Superior temporal gyrus (tissue), 1 donor: ENCODE measurements around the gene ADGRA3.
A peak's percentile ranks its signal among the peaks of the same experiment; 100 is the strongest.

Source experiments
- DNase-seq: peaks from one replicate; pipeline ENCODE4 v3.0.0-alpha.2; 2016; ENCODE audit errors: extremely low spot score

ADGRA3 gene

GRCh38 chr4:22363036-22363435, 152.8 kb downstream of the ADGRA3 start:
- DNase-seq: no peak

- peak; percentile 59 for DNase-seq
These were observed 158.8 kb downstream of the ADGRA3 start for GRCh38 chr4:22356987-22357596.

- DNase-seq: no peak
These were observed 167.5 kb downstream of the ADGRA3 start for GRCh38 chr4:22348410-22348809.

GRCh38 chr4:22345678-22346077, 170.2 kb downstream of the ADGRA3 start:
- peak; percentile 65 for DNase-seq

- DNase-seq: no peak
These were observed 170.8 kb downstream of the ADGRA3 start for GRCh38 chr4:22345055-22345454.

GRCh38 chr4:22343606-22344005, 172.3 kb downstream of the ADGRA3 start:
- no peak for DNase-seq

- DNase-seq: no peak
These were observed 176.4 kb downstream of the ADGRA3 start for GRCh38 chr4:22339491-22339890.

GRCh38 chr4:22338796-22339195, 177.1 kb downstream of the ADGRA3 start:
- no peak for DNase-seq
